C4-2B (cell line): Measurements from ENCODE around the gene RNF17.

Experiments
- ZFX ChIP-seq: fragments of 450-650 bp; IDR thresholded peaks from 2 replicates; pipeline ENCODE4 v1.6.1; 2017
- TF ChIP-seq, protein P1 (sequence below): fragments of 450-650 bp; conservative IDR thresholded peaks from 2 replicates; pipeline ENCODE4 v1.5.1; 2017; ENCODE audit warnings: mild to moderate bottlenecking

DNA sequence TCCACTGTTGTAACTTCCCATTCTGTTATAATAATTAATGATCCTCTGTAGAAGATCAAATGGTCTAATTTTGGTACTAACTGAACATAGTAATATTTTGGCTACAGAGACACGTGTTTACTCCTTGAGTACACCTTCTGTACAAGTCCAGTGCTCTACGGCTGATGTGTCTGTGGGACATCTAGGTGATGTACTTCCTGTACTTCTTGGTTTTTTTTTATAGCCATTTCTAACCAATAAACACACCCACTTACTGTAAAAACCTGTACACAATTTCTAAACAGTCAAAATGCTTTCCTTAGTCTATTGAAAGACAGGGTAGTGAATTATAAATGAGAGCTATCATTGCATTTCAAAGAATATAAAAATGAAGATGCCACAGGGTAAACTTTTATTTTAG, 118.7 kb downstream of the RNF17 start:
- TF ChIP-seq, protein P1, sequence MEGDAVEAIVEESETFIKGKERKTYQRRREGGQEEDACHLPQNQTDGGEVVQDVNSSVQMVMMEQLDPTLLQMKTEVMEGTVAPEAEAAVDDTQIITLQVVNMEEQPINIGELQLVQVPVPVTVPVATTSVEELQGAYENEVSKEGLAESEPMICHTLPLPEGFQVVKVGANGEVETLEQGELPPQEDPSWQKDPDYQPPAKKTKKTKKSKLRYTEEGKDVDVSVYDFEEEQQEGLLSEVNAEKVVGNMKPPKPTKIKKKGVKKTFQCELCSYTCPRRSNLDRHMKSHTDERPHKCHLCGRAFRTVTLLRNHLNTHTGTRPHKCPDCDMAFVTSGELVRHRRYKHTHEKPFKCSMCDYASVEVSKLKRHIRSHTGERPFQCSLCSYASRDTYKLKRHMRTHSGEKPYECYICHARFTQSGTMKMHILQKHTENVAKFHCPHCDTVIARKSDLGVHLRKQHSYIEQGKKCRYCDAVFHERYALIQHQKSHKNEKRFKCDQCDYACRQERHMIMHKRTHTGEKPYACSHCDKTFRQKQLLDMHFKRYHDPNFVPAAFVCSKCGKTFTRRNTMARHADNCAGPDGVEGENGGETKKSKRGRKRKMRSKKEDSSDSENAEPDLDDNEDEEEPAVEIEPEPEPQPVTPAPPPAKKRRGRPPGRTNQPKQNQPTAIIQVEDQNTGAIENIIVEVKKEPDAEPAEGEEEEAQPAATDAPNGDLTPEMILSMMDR = no peak
- TF ChIP-seq ZFX = no peak
